Measurements from ENCODE around the gene ALPL. TPM values are rescaled to one million over a fixed set of nuclear protein-coding genes. Genes with fewer than 3 reads are reported as not detected.

Gene ALPL
- total and polyA plus RNA-seq, 4 donors = 3.3 to 93.1 (median 40.7) TPM

DNA sequence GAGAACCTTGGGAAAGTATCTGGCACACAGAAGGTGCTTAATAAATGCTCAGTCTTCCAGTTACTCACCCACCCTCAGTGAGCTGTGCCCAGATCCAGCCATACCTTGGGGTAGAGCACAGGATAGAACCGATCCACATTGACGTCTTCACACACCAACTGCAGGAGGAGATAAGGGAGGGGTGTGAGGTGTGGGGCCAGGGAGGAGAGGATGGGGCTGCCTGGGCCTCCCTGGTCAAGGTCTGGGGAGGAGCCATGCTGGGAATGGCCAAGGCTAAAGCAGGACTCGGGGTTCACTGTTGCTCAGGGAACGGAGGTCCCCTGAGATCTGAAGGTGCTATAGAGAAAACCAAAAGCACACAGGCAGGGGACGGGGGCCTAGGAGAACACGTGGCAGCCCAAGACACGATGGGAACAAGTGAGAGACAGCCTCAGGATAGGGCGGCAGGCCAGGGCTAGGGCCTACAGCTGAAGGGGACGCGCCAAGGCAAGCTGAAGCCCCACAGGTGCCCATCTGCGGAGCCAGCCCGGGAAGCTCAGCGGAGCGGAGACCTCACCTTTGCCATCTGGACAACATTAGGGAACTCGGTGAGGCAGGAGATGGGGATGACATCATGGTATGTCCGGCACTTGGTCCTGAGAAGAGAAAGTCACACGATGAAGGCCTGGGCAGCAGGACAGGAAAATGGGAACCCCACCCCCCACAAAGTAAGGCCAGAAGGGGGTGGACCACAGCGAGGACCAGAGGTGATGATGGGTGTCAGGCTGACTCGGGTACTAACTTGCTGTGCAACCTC, 104.0 kb downstream of the ALPL start:
- H3K9ac ChIP-seq (ENCODE audit: low read depth in 1 of 2, low read length in 2 of 2) = no peak overlapping the region
- no peak overlapping the region for H3K4me3 ChIP-seq (ENCODE audit: low read depth in 1 of 3, low read length in 3 of 3)
- H3K36me3 ChIP-seq (ENCODE audit: control insufficient read depth in 4 of 4, insufficient read depth in 3 of 4, low read depth in 1 of 4, low read length in 3 of 4) = peaks cover 0 to 7% (median 3%) of the 10 kb centered on the region in 4 donors
- DNase-seq (ENCODE audit: low spot score) = peak; percentile 71
- no peak overlapping the region for H3K27ac ChIP-seq (ENCODE audit: low read depth in 1 of 2, low read length in 2 of 2)
- WGBS = 95% methylated on average over 19 of the region's 19 CpGs
- TF ChIP-seq HNF4A (conservative IDR thresholded peaks at IDR 0.05) = no peak
- no peak for TF ChIP-seq ZBTB33 (IDR thresholded peaks at IDR 0.05)
- no peak for TF ChIP-seq YY1 (IDR thresholded peaks at IDR 0.05)
- H3K27me3 ChIP-seq (ENCODE audit: control insufficient read depth in 4 of 4, insufficient read depth in 4 of 4, low read length in 3 of 4) = no peaks in the 10 kb centered on the region
- H3K4me1 ChIP-seq (ENCODE audit: control insufficient read depth in 4 of 4, insufficient read depth in 4 of 4, low read length in 3 of 4) = no peaks in the 10 kb centered on the region
- no peaks in the 10 kb centered on the region for H3K9me3 ChIP-seq (ENCODE audit: control insufficient read depth in 4 of 4, low read length in 3 of 4)

- Histone ChIP-seq H3K9ac (ENCODE audit: low read depth in 1 of 2, low read length in 2 of 2) (no peak overlapping the region), H3K4me3 (ENCODE audit: low read depth in 1 of 3, low read length in 3 of 3) (no peak overlapping the region), H3K9me3 (ENCODE audit: control insufficient read depth in 4 of 4, low read length in 3 of 4) (no peaks in the 10 kb centered on the region), H3K36me3 (ENCODE audit: control insufficient read depth in 4 of 4, insufficient read depth in 3 of 4, low read depth in 1 of 4, low read length in 3 of 4) (peaks cover 0 to 7% (median 3%) of the 10 kb centered on the region in 4 donors), H3K4me1 (ENCODE audit: control insufficient read depth in 4 of 4, insufficient read depth in 4 of 4, low read length in 3 of 4) (no peaks in the 10 kb centered on the region), H3K27me3 (ENCODE audit: control insufficient read depth in 4 of 4, insufficient read depth in 4 of 4, low read length in 3 of 4) (no peaks in the 10 kb centered on the region), H3K27ac (ENCODE audit: low read depth in 1 of 2, low read length in 2 of 2) (no peak overlapping the region)
- TF ChIP-seq ZBTB33 (IDR thresholded peaks at IDR 0.05) (no peak), SP1 (IDR thresholded peaks at IDR 0.05) (no peak), MAX (IDR thresholded peaks at IDR 0.05) (no peak)
- no peak for DNase-seq (ENCODE audit: low spot score)
- 87% methylated on average over 11 of the region's 11 CpGs for WGBS
Measured at GRCh38 chr1:21614419-21615115, 105.3 kb downstream of the ALPL start.

- no peak for DNase-seq (ENCODE audit: low spot score)
- H3K4me3 ChIP-seq (ENCODE audit: low read depth in 1 of 3, low read length in 3 of 3) = no peak overlapping the region
- TF ChIP-seq TAF1 (conservative IDR thresholded peaks at IDR 0.05) (no peak), MAX (IDR thresholded peaks at IDR 0.05) (no peak), RAD21 (IDR thresholded peaks at IDR 0.05) (no peak), FOXA1 (IDR thresholded peaks at IDR 0.05) (no peak), RXRA (IDR thresholded peaks at IDR 0.05) (no peak), HNF4A (conservative IDR thresholded peaks at IDR 0.05) (no peak), NR2F2 (IDR thresholded peaks at IDR 0.05) (no peak), EGR1 (IDR thresholded peaks at IDR 0.05; ENCODE audit: low read depth in 2 of 2) (no peak), YY1 (IDR thresholded peaks at IDR 0.05) (no peak), HNF4G (IDR thresholded peaks at IDR 0.05) (no peak), GABPA (IDR thresholded peaks at IDR 0.05 in 1 of 2, conservative IDR thresholded peaks at IDR 0.05 in 1 of 2) (no peak), JUND (IDR thresholded peaks at IDR 0.05) (no peak)
- TF ChIP-seq, protein P1, sequence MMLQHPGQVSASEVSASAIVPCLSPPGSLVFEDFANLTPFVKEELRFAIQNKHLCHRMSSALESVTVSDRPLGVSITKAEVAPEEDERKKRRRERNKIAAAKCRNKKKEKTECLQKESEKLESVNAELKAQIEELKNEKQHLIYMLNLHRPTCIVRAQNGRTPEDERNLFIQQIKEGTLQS (IDR thresholded peaks at IDR 0.05) = no peak
- TF ChIP-seq, protein P2, sequence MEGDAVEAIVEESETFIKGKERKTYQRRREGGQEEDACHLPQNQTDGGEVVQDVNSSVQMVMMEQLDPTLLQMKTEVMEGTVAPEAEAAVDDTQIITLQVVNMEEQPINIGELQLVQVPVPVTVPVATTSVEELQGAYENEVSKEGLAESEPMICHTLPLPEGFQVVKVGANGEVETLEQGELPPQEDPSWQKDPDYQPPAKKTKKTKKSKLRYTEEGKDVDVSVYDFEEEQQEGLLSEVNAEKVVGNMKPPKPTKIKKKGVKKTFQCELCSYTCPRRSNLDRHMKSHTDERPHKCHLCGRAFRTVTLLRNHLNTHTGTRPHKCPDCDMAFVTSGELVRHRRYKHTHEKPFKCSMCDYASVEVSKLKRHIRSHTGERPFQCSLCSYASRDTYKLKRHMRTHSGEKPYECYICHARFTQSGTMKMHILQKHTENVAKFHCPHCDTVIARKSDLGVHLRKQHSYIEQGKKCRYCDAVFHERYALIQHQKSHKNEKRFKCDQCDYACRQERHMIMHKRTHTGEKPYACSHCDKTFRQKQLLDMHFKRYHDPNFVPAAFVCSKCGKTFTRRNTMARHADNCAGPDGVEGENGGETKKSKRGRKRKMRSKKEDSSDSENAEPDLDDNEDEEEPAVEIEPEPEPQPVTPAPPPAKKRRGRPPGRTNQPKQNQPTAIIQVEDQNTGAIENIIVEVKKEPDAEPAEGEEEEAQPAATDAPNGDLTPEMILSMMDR (IDR thresholded peaks at IDR 0.05; ENCODE audit: low read depth, low read length, missing input control) = no peak
- peaks cover 0 to 7% (median 3%) of the 10 kb centered on the region in 4 donors for H3K36me3 ChIP-seq (ENCODE audit: control insufficient read depth in 4 of 4, insufficient read depth in 3 of 4, low read depth in 1 of 4, low read length in 3 of 4)
- H3K9ac ChIP-seq (ENCODE audit: low read depth in 1 of 2, low read length in 2 of 2) = no peak overlapping the region
- H3K27me3 ChIP-seq (ENCODE audit: control insufficient read depth in 4 of 4, insufficient read depth in 4 of 4, low read length in 3 of 4) = no peaks in the 10 kb centered on the region
- H3K4me1 ChIP-seq (ENCODE audit: control insufficient read depth in 4 of 4, insufficient read depth in 4 of 4, low read length in 3 of 4) = peaks cover 5 to 13% (median 13%) of the 10 kb centered on the region in 4 donors
- no peaks in the 10 kb centered on the region for H3K9me3 ChIP-seq (ENCODE audit: control insufficient read depth in 4 of 4, low read length in 3 of 4)
- WGBS = 69% methylated on average over 8 of the region's 8 CpGs
- H3K27ac ChIP-seq (ENCODE audit: low read depth in 1 of 2, low read length in 2 of 2) = no peak overlapping the region
Measured at GRCh38 chr1:21616372-21616771, 107.1 kb downstream of the ALPL start.

Data from liver (tissue), 9 donors.